Kidney (tissue), 14 donors: ENCODE results near the gene EXOSC2. TPM values are rescaled to one million over a fixed set of nuclear protein-coding genes. Genes with fewer than 3 reads are reported as not detected.

Experiments used
- DNase-seq, 5 donors: peaks; one replicate each; pipeline ENCODE4 v3.0.0-alpha.2; 2013 to 2020
- FAIRE-seq: peaks from 2 replicates; lab custom pipeline; 2012; peaks lifted over from hg19 to GRCh38; lab: Jason Lieb, UNC
- H3K27ac ChIP-seq, 2 donors: one replicate each; pipeline ENCODE4 v1.7.0; 2013; ENCODE audit warnings: low read depth in 2 of 2, low read length in 2 of 2, inconsistent platforms in 1 of 2
- H3K27me3 ChIP-seq: one replicate; pipeline ENCODE4 v1.7.1; 2013; ENCODE audit warnings: low read length, inconsistent platforms; ENCODE audit not compliant: control insufficient read depth, insufficient read depth
- H3K36me3 ChIP-seq, 3 donors: one replicate each; pipeline versions ENCODE4 v1.7.0 to v1.7.1; 2013; ENCODE audit warnings: low read length in 3 of 3, control low read depth in 1 of 3, inconsistent platforms in 1 of 3; ENCODE audit not compliant: insufficient read depth in 3 of 3, control insufficient read depth in 2 of 3
- H3K4me1 ChIP-seq, 3 donors: one replicate each; pipeline versions ENCODE4 v1.7.0 to v1.7.1; 2013; ENCODE audit warnings: low read length in 3 of 3, inconsistent platforms in 1 of 3, low read depth in 1 of 3; ENCODE audit not compliant: control insufficient read depth in 2 of 3, insufficient read depth in 2 of 3
- H3K4me3 ChIP-seq, 3 donors: one replicate each; pipeline versions ENCODE4 v1.7.0 to v1.8.1; 2013; ENCODE audit warnings: low read length in 3 of 3, control low read depth in 1 of 3, inconsistent platforms in 1 of 3
- H3K9ac ChIP-seq, 3 donors: one replicate each; pipeline versions ENCODE4 v1.7.0 to v1.7.1; 2013; ENCODE audit warnings: low read length in 3 of 3, control low read depth in 1 of 3, inconsistent platforms in 1 of 3
- H3K9me3 ChIP-seq, 3 donors: one replicate each; pipeline versions ENCODE4 v1.7.0 to v1.7.1; 2013; ENCODE audit warnings: low read length in 3 of 3, control low read depth in 1 of 3, inconsistent platforms in 1 of 3; ENCODE audit not compliant: control insufficient read depth in 2 of 3, insufficient read depth in 1 of 3
- intact Hi-C: fragments of 100-400 bp; cut with DNase I; formaldehyde crosslinking; loops from one replicate; pipeline ENCODE4 v1.11.1; 2022
- polyA plus RNA-seq: library from polyadenylated mRNA; stranded (reverse); fragments of 350-450 nt; fragmentation: Illumina TruSeq; extraction: RNeasy Lipid Tissue Mini Kit (QIAGEN cat#74804); gene quantifications from one replicate; pipeline ENCODE4 v1.2.3, GENCODE V29; 2014; ENCODE audit warnings: low read depth, low replicate concordance; ENCODE audit not compliant: insufficient read depth
- total RNA-seq: library from RNA; stranded (reverse); fragmentation: NEBNext Ultra II Directional; extraction: Animal tissue kit (Norgen Biotek cat#: 25700); gene quantifications from one replicate; pipeline ENCODE4 v1.2.1, GENCODE V29; 2021
- TF ChIP-seq, protein P1 (sequence below): IDR thresholded peaks from 3 replicates; pipeline ENCODE4 v1.5.1; 2012; ENCODE audit warnings: mild to moderate bottlenecking, moderate library complexity, borderline replicate concordance; ENCODE audit not compliant: insufficient read depth; ENCODE audit errors: extremely low read depth
- donor health status: control.
- donor health status: control.
- donor health status: control.
- donor health status: control.
- donor health status: control.
- donor health status: DM: yes; HTN: yes; CAD: no.
- donor health status: Normal renal cell carcinoma (clear cell type).

EXOSC2 gene
- total and polyA plus RNA-seq, 2 donors from 2014 or later, result 13.0 to 26.4 TPM

DNA sequence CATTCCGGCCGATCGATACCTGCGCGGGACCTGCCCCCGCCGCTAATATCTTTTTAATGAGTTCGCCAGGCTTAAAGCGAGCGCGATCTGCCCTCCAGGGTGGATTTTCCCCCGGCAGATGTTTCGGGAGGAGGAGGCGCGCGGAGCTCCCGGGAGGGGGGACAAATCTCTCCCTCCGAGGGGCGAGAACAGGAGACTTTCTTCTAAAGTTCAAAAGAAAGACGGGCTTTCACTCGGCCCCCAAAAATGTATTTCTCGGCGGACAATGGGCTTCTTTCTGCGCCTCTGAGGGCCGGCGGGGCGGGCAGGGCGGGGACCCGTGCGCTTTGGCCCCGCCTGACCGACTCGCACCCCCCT lies 33.3 kb upstream of the EXOSC2 start:
- H3K4me3 ChIP-seq, result no peak overlapping the region
- DNase-seq, result no peak
- peaks cover 0 to 3% (median 0%) of the 10 kb centered on the region in 3 donors for H3K4me1 ChIP-seq
- intact Hi-C loops, result no loop called here
- no peaks in the 10 kb centered on the region for H3K9me3 ChIP-seq
- no peak overlapping the region for H3K9ac ChIP-seq
- H3K36me3 ChIP-seq, result no peaks in the 10 kb centered on the region
- no peak overlapping the region for H3K27ac ChIP-seq
- TF ChIP-seq, protein P1, sequence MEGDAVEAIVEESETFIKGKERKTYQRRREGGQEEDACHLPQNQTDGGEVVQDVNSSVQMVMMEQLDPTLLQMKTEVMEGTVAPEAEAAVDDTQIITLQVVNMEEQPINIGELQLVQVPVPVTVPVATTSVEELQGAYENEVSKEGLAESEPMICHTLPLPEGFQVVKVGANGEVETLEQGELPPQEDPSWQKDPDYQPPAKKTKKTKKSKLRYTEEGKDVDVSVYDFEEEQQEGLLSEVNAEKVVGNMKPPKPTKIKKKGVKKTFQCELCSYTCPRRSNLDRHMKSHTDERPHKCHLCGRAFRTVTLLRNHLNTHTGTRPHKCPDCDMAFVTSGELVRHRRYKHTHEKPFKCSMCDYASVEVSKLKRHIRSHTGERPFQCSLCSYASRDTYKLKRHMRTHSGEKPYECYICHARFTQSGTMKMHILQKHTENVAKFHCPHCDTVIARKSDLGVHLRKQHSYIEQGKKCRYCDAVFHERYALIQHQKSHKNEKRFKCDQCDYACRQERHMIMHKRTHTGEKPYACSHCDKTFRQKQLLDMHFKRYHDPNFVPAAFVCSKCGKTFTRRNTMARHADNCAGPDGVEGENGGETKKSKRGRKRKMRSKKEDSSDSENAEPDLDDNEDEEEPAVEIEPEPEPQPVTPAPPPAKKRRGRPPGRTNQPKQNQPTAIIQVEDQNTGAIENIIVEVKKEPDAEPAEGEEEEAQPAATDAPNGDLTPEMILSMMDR, result no peak
- peaks cover 38% of the 10 kb centered on the region for H3K27me3 ChIP-seq
- no peak for FAIRE-seq

- DNase-seq (peak in 1 of 5 donors; percentile 54), FAIRE-seq (no peak)
- TF ChIP-seq, protein P1, result no peak
- no peak overlapping the region for H3K27ac ChIP-seq
- H3K4me3 ChIP-seq, result no peak overlapping the region
- intact Hi-C loops, result no loop called here
- H3K4me1 ChIP-seq, result peaks cover 0 to 3% (median 0%) of the 10 kb centered on the region in 3 donors
- H3K36me3 ChIP-seq, result no peaks in the 10 kb centered on the region
- peaks cover 42% of the 10 kb centered on the region for H3K27me3 ChIP-seq
- no peaks in the 10 kb centered on the region for H3K9me3 ChIP-seq
- no peak overlapping the region for H3K9ac ChIP-seq
Measured at GRCh38 chr9:130660683-130661450, 32.7 kb upstream of the EXOSC2 start.

DNA sequence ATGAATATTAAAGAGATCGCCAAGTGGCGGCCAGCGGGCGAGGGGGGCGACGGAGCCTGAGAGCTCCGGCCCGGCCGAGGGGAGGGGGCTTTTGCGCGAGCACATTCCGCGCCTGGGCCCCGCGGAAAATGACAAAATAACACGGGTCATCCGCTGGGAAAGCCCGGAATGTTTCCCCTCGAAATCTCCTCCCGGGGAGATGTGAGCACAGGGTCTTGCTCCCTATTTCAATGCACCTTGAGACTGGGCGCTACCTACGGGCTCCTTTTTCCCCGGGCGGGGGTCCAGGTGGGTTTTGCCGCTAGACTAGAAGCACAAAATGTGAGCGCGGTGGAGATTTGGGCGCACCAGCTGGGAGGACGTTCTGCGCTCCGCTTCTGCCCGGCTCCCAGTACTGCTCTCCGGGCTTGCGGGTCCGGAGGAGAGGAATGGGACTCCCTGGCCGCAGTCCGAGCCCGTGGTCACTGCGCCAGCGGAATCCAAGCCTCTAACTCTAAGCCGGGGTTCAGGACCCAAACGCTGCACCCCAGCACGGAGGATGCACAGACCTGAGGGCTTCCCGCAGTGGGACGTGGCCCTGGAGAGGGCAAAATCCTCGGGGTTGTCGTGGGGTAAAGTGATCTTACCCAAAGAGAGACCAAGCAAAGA lies 32.0 kb upstream of the EXOSC2 start:
- Histone ChIP-seq H3K4me1 (peaks cover 0 to 3% (median 0%) of the 10 kb centered on the region in 3 donors), H3K9ac (no peak overlapping the region), H3K27me3 (peaks cover 48% of the 10 kb centered on the region), H3K36me3 (no peaks in the 10 kb centered on the region), H3K27ac (no peak overlapping the region), H3K4me3 (no peak overlapping the region), H3K9me3 (no peaks in the 10 kb centered on the region)
- intact Hi-C loops, result no loop called here
- no peak for FAIRE-seq
- peak in 1 of 5 donors; percentile 21 for DNase-seq
- TF ChIP-seq, protein P1, result no peak
